Mucosa of descending colon (tissue), 3 donors: ENCODE data around the gene IL15. TPM values are rescaled to one million over a fixed set of nuclear protein-coding genes. Genes with fewer than 3 reads are reported as not detected.
"Not testable (repeated sequence)": the region's sequence is repeated elsewhere in the genome, so short reads cannot be mapped to it uniquely, and the experiment has no call there.

Source experiments
- ATAC-seq: fragments of 200-7000 bp; cut with Tn5 transposase; one replicate; pipeline ENCODE4 v1.9.1; 2020; ENCODE audit warnings: mild to moderate bottlenecking, moderate library complexity
- DNase-seq, 3 donors: peaks; one replicate each; pipeline ENCODE4 v3.0.0-alpha.2; 2020
- H3K36me3 ChIP-seq: fragments of 200-600 bp; one replicate; pipeline ENCODE4 v1.8.0; 2021; ENCODE audit warnings: low read depth, mild to moderate bottlenecking
- H3K4me1 ChIP-seq: fragments of 200-600 bp; one replicate; pipeline ENCODE4 v1.8.0; 2021; ENCODE audit warnings: low read depth, mild to moderate bottlenecking
- H3K4me3 ChIP-seq: fragments of 200-600 bp; one replicate; pipeline ENCODE4 v1.8.0; 2021; ENCODE audit warnings: mild to moderate bottlenecking
- H3K9me3 ChIP-seq: fragments of 200-600 bp; one replicate; pipeline ENCODE4 v1.8.0; 2021; ENCODE audit warnings: mild to moderate bottlenecking
- CTCF ChIP-seq: fragments of 200-600 bp; IDR thresholded peaks from one replicate; pipeline ENCODE4 v1.8.0; 2022; ENCODE audit warnings: antibody characterized with exemption, mild to moderate bottlenecking
- intact Hi-C, 2 donors: fragments of 100-400 bp; cut with DNase I in 1 of 2; cut with micrococcal nuclease in 1 of 2; formaldehyde crosslinking; loops; one replicate each; pipeline versions ENCODE4 v1.11.0 to v1.11.1; 2022; cut with DNase I, micrococcal nuclease
- total RNA-seq, 3 donors: library from RNA; stranded (reverse); fragmentation: NEBNext Ultra II Directional in 2 of 3; extraction: Animal tissue kit (Norgen Biotek cat#: 25700) in 2 of 3; gene quantifications; one replicate each; pipeline versions ENCODE4 v1.2.1 to v1.2.4, GENCODE V29; 2021 to 2023
- donor health status: DM: no; HTN: no; CAD: no; lungs with moderate emphysema.
- donor health status: DM: no; HTN: no; CAD: no.
- donor health status: DM: no; HTN: yes; CAD: no.

The IL15 gene
- total RNA-seq, 3 donors from 2014 or later: 6.7 to 12.4 (median 7.2) TPM

GRCh38 chr4:141676087-141676670 is 39.8 kb downstream of the IL15 start:
- H3K9me3 ChIP-seq: no peaks in the 10 kb centered on the region
- DNase-seq (peak in 1 of 3 donors; percentile 60), ATAC-seq (peak; percentile 81)
- no peaks in the 10 kb centered on the region for H3K36me3 ChIP-seq
- no peak for TF ChIP-seq CTCF
- H3K4me3 ChIP-seq: no peak overlapping the region
- intact Hi-C loops: loop anchor here in 1 of 2 donors (5.0 kb wide), 1 partner anchor 324 kb away; no protein-coding TSS in a partner anchor
- H3K4me1 ChIP-seq: peaks cover 33% of the 10 kb centered on the region

GRCh38 chr4:141680060-141680459 is 43.7 kb downstream of the IL15 start:
- Histone ChIP-seq H3K4me3 (no peak overlapping the region), H3K9me3 (no peaks in the 10 kb centered on the region), H3K4me1 (peaks cover 28% of the 10 kb centered on the region), H3K36me3 (no peaks in the 10 kb centered on the region)
- no peak for DNase-seq
- intact Hi-C loops: no loop called here
- no peak for TF ChIP-seq CTCF
- ATAC-seq: peak; percentile 19

GRCh38 chr4:141684785-141685184 is 48.4 kb downstream of the IL15 start:
- TF ChIP-seq CTCF: no peak
- H3K36me3 ChIP-seq: no peaks in the 10 kb centered on the region
- ATAC-seq: no peak
- intact Hi-C loops: no loop called here
- H3K4me1 ChIP-seq: peaks cover 5% of the 10 kb centered on the region
- H3K4me3 ChIP-seq: no peak overlapping the region
- H3K9me3 ChIP-seq: no peaks in the 10 kb centered on the region
- no peak for DNase-seq

- H3K36me3 ChIP-seq: no peaks in the 10 kb centered on the region
- intact Hi-C loops: no loop called here
- H3K9me3 ChIP-seq: no peaks in the 10 kb centered on the region
- DNase-seq: no peak
- H3K4me1 ChIP-seq: no peaks in the 10 kb centered on the region
- H3K4me3 ChIP-seq: no peak overlapping the region
- no peak for TF ChIP-seq CTCF
- peak; percentile 48 for ATAC-seq
Observed at GRCh38 chr4:141686146-141686775, 49.9 kb downstream of the IL15 start.

GRCh38 chr4:141686879-141687278 is 50.5 kb downstream of the IL15 start:
- H3K4me1 ChIP-seq: no peaks in the 10 kb centered on the region
- TF ChIP-seq CTCF: no peak
- ATAC-seq (no peak), DNase-seq (peak in 1 of 3 donors; percentile 11)
- H3K36me3 ChIP-seq: no peaks in the 10 kb centered on the region
- intact Hi-C loops: no loop called here
- H3K9me3 ChIP-seq: no peaks in the 10 kb centered on the region
- H3K4me3 ChIP-seq: no peak overlapping the region

- intact Hi-C loops, H3K4me3 ChIP-seq, H3K36me3 ChIP-seq, H3K9me3 ChIP-seq, ATAC-seq, H3K4me1 ChIP-seq: not testable (repeated sequence)
- peak in 1 of 3 donors; percentile 38 for DNase-seq
Observed at GRCh38 chr4:141689726-141690296, 53.4 kb downstream of the IL15 start.

- H3K9me3 ChIP-seq, H3K4me3 ChIP-seq, DNase-seq, H3K4me1 ChIP-seq, ATAC-seq, H3K36me3 ChIP-seq, intact Hi-C loops: not testable (repeated sequence)
Observed at GRCh38 chr4:141691247-141691646, 54.9 kb downstream of the IL15 start.
